HG03108 (cell line): ENCODE results near the gene C15orf39.
"Not testable (repeated sequence)": the region's sequence is repeated elsewhere in the genome, so short reads cannot be mapped to it uniquely, and the experiment has no call there.

Experiments used
- ATAC-seq: cut with Tn5 transposase; IDR thresholded peaks from one replicate; pipeline ENCODE4 v1.9.1; 2021; ENCODE audit warnings: moderate library complexity; ENCODE audit not compliant: unreplicated experiment

Gene C15orf39

GRCh38 chr15:75258620-75259343 lies 57.1 kb downstream of the C15orf39 start:
- ATAC-seq: not testable (repeated sequence)

GRCh38 chr15:75259873-75260272 lies 58.2 kb downstream of the C15orf39 start:
- not testable (repeated sequence) for ATAC-seq
